ENCODE measurements around the gene NXPH3. TPM values are rescaled to one million over a fixed set of nuclear protein-coding genes. Genes with fewer than 3 reads are reported as not detected.

The NXPH3 gene
- polyA plus RNA-seq, 1 experiment = 0.27 TPM

- no peak for TF ChIP-seq CTCF (IDR thresholded peaks at IDR 0.05; ENCODE audit: low read depth, low read length)
- CTCF ChIA-PET = no interaction called here
- Histone ChIP-seq H3K27ac (ENCODE audit: low read depth, low read length) (no peak overlapping the region), H3K9me3 (ENCODE audit: control insufficient read depth, insufficient read depth, low read length) (no peaks in the 10 kb centered on the region; the same call in 1 of the 2 replicates), H3K4me3 (ENCODE audit: low read depth, low read length) (no peak overlapping the region), H3K27me3 (ENCODE audit: control insufficient read depth, insufficient read depth, low read length) (peaks cover 9% of the 10 kb centered on the region)
- DNase-seq (ENCODE audit: low read depth, low spot score) = no peak
- POLR2A ChIA-PET = no interaction called here
These were observed 3.4 kb downstream of the NXPH3 start for GRCh38 chr17:49578952-49579500.

DNA sequence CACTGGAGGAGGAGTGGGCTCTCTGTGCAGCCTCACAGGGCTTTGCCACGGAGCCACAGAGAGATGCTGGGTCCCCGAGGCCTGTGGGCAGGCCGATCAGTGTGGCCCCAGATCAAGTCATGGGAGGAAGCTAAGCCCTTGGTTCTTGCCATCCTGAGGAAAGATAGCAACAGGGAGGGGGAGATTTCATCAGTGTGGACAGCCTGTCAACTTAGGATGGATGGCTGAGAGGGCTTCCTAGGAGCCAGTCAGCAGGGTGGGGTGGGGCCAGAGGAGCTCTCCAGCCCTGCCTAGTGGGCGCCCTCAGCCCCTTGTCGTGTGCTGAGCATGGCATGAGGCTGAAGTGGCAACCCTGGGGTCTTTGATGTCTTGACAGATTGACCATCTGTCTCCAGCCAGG, 3.9 kb downstream of the NXPH3 start:
- no peak for TF ChIP-seq CTCF (IDR thresholded peaks at IDR 0.05; ENCODE audit: low read depth, low read length)
- DNase-seq (ENCODE audit: low read depth, low spot score) = no peak
- CTCF ChIA-PET = no interaction called here
- no peaks in the 10 kb centered on the region; the same call in 1 of the 2 replicates for H3K9me3 ChIP-seq (ENCODE audit: control insufficient read depth, insufficient read depth, low read length)
- H3K27ac ChIP-seq (ENCODE audit: low read depth, low read length) = no peak overlapping the region
- peaks cover 7% of the 10 kb centered on the region for H3K27me3 ChIP-seq (ENCODE audit: control insufficient read depth, insufficient read depth, low read length)
- no peak overlapping the region for H3K4me3 ChIP-seq (ENCODE audit: low read depth, low read length)
- POLR2A ChIA-PET = no interaction called here

DNA sequence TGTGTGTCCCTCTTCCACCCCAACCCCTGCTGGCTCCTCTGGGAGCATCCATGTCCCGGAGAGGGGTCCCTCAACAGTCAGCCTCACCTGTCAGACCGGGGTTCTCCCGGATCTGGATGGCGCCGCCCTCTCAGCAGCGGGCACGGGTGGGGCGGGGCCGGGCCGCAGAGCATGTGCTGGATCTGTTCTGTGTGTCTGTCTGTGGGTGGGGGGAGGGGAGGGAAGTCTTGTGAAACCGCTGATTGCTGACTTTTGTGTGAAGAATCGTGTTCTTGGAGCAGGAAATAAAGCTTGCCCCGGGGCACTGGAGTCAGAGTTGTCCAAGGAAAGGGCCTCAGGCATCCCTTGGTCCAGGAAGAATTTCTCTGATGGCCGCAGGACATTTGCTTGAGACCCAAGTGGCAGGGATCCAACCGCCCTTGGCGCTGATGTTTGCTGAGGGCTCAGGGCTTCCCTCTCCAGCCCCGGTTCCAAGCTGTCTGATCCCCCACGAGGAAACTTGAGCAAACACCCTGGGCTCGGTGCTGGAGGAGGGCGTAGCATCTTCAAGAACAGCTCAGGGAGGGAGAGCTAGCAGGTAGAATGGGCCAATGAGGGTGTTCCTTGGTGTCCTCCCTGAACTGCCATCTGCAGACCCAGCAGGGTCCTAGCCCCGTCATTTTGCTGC, 4.5 kb downstream of the NXPH3 start:
- TF ChIP-seq CTCF (IDR thresholded peaks at IDR 0.05; ENCODE audit: low read depth, low read length) = no peak
- peaks cover 7% of the 10 kb centered on the region for H3K27me3 ChIP-seq (ENCODE audit: control insufficient read depth, insufficient read depth, low read length)
- H3K9me3 ChIP-seq (ENCODE audit: control insufficient read depth, insufficient read depth, low read length) = no peaks in the 10 kb centered on the region; the same call in 1 of the 2 replicates
- no peak overlapping the region for H3K4me3 ChIP-seq (ENCODE audit: low read depth, low read length)
- POLR2A ChIA-PET = no interaction called here
- no peak overlapping the region for H3K27ac ChIP-seq (ENCODE audit: low read depth, low read length)
- CTCF ChIA-PET = no interaction called here
- no peak for DNase-seq (ENCODE audit: low read depth, low spot score)

- POLR2A ChIA-PET = no interaction called here
- no peak for DNase-seq (ENCODE audit: low read depth, low spot score)
- H3K27ac ChIP-seq (ENCODE audit: low read depth, low read length) = no peak overlapping the region
- no peak overlapping the region for H3K4me3 ChIP-seq (ENCODE audit: low read depth, low read length)
- CTCF ChIA-PET = no interaction called here
- TF ChIP-seq CTCF (IDR thresholded peaks at IDR 0.05; ENCODE audit: low read depth, low read length) = no peak
- peaks cover 6% of the 10 kb centered on the region for H3K27me3 ChIP-seq (ENCODE audit: control insufficient read depth, insufficient read depth, low read length)
- H3K9me3 ChIP-seq (ENCODE audit: control insufficient read depth, insufficient read depth, low read length) = no peaks in the 10 kb centered on the region; the same call in 1 of the 2 replicates
These were observed 5.4 kb downstream of the NXPH3 start for GRCh38 chr17:49580981-49581647.

DNA sequence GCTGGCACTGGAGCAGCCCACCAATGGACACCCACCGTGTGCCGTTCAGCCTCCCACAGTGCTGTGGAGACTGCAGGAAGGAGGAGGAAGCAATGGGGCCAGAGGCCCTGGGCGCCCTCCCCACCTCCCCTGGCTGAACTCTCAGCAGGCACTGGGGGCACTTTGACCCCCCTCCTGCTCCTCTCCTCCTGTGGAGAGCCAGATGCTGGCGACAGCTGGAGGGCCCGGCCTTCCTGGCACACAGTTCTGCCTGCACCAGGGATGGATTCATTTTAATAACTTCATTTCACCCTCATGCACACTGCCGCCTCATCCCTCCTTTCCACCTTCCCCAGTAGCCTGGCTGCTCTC, 6.0 kb downstream of the NXPH3 start:
- no peak overlapping the region for H3K27ac ChIP-seq (ENCODE audit: low read depth, low read length)
- ChIA-PET CTCF (no interaction called here), POLR2A (interaction anchor here (0.7 kb wide), 1 partner anchor 96 kb away, joined by 5 read pairs; no protein-coding TSS in a partner anchor)
- H3K9me3 ChIP-seq (ENCODE audit: control insufficient read depth, insufficient read depth, low read length) = no peaks in the 10 kb centered on the region; the same call in 1 of the 2 replicates
- peaks cover 6% of the 10 kb centered on the region for H3K27me3 ChIP-seq (ENCODE audit: control insufficient read depth, insufficient read depth, low read length)
- no peak for DNase-seq (ENCODE audit: low read depth, low spot score)
- H3K4me3 ChIP-seq (ENCODE audit: low read depth, low read length) = no peak overlapping the region
- TF ChIP-seq CTCF (IDR thresholded peaks at IDR 0.05; ENCODE audit: low read depth, low read length) = no peak
